ENCODE data around the gene GALNT2.

DNA sequence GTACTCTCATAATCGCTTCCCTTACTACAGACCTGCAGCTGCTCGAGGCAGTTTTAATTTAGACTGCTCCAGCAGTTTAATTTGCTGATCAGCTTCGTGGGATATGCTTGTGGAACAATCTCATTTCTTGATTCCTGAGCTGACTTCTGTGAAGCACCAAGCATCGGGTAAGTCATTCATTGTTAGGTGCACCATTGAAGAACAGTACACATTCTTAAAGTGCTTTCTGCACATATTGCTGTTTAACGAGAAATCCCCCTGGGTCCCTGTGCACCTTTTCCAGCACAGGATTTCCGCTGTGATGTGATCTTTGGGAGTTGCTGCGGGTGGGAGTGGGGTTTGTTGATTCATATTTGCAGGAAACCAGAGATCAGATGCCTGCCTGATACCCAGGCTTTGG is 9.1 kb downstream of the GALNT2 start:
- TF ChIP-seq CEBPB (IDR thresholded peaks at IDR 0.05), result no peak
- no peak for TF ChIP-seq EP300 (IDR thresholded peaks at IDR 0.05)
- no peak for TF ChIP-seq POLR2A (IDR thresholded peaks at IDR 0.05; ENCODE audit: low read length)
- TF ChIP-seq, protein P1, sequence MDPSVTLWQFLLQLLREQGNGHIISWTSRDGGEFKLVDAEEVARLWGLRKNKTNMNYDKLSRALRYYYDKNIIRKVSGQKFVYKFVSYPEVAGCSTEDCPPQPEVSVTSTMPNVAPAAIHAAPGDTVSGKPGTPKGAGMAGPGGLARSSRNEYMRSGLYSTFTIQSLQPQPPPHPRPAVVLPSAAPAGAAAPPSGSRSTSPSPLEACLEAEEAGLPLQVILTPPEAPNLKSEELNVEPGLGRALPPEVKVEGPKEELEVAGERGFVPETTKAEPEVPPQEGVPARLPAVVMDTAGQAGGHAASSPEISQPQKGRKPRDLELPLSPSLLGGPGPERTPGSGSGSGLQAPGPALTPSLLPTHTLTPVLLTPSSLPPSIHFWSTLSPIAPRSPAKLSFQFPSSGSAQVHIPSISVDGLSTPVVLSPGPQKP (IDR thresholded peaks at IDR 0.05; ENCODE audit: low read depth, low read length), result no peak
- no peak for TF ChIP-seq RNF2 (IDR thresholded peaks at IDR 0.05; ENCODE audit: borderline replicate concordance, low read depth)
- no peak for TF ChIP-seq TFCP2L1 (CRISPR knock-in tag; IDR thresholded peaks at IDR 0.05)
- TF ChIP-seq CHD4 (IDR thresholded peaks at IDR 0.05; ENCODE audit: borderline replicate concordance), result no peak
- TF ChIP-seq, protein P2, sequence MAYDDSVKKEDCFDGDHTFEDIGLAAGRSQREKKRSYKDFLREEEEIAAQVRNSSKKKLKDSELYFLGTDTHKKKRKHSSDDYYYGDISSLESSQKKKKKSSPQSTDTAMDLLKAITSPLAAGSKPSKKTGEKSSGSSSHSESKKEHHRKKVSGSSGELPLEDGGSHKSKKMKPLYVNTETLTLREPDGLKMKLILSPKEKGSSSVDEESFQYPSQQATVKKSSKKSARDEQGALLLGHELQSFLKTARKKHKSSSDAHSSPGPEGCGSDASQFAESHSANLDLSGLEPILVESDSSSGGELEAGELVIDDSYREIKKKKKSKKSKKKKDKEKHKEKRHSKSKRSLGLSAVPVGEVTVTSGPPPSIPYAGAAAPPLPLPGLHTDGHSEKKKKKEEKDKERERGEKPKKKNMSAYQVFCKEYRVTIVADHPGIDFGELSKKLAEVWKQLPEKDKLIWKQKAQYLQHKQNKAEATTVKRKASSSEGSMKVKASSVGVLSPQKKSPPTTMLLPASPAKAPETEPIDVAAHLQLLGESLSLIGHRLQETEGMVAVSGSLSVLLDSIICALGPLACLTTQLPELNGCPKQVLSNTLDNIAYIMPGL (CRISPR knock-in tag; IDR thresholded peaks at IDR 0.05; ENCODE audit: borderline replicate concordance), result no peak
- no peak for TF ChIP-seq RAD21 (conservative IDR thresholded peaks at IDR 0.05 in 1 of 2, IDR thresholded peaks at IDR 0.05 in 1 of 2)

All from A549 (cell line).